K562 (cell line): ENCODE data around the gene UBLCP1. TPM values are rescaled to one million over a fixed set of nuclear protein-coding genes. Genes with fewer than 3 reads are reported as not detected.

Source experiments
- ATAC-seq: fragments of 200-7000 bp; cut with Tn5 transposase; 3 replicates; pipeline ENCODE4 v1.9.1; 2020; ENCODE audit warnings: moderate library complexity
- BruUV-seq: library from RNA; stranded (reverse); fragments of 400-500 nt; replicated peaks from 2 replicates; lab custom pipeline; 2021; lab: Mats Ljungman, UMichigan
- CTCF ChIA-PET: fragments of 300-600 bp; formaldehyde crosslinking; extraction: SDS; loops from one replicate; lab custom pipeline; 2021; ENCODE audit warnings: low intra/inter-chr PET ratio; lab: Yijun Ruan, JAX
- POLR2A ChIA-PET: fragments of 300-600, 350-650 bp; sonication (Branson Sonifier 250); formaldehyde crosslinking; extraction: SDS; loops from one replicate; lab custom pipeline; 2021; ENCODE audit warnings: antibody characterized with exemption, inconsistent platforms; lab: Yijun Ruan, JAX
- DNase-seq, 4 experiments: peaks; one replicate each; pipeline versions ENCODE4 v3.0.0 to v3.0.0-alpha.2; 2011 to 2018; ENCODE audit warnings: low spot score in 3 of 4, mixed read lengths in 3 of 4; ENCODE audit errors: extremely low read depth in 1 of 4
- FAIRE-seq: peaks from 2 replicates; lab custom pipeline; 2011; peaks lifted over from hg19 to GRCh38; lab: Jason Lieb, UNC
- H2AFZ ChIP-seq: 2 replicates; pipeline ENCODE4 v1.6.0; 2011; ENCODE audit warnings: low read depth, low read length, control low read depth, inconsistent platforms
- H3K27ac ChIP-seq: fragments of 200-600 bp; 3 replicates; pipeline ENCODE4 v1.8.0; 2011; ENCODE audit warnings: low read depth, mild to moderate bottlenecking, control low read depth, inconsistent platforms, low read length, moderate library complexity, mixed read lengths; ENCODE audit errors: extremely low read depth
- H3K27me3 ChIP-seq, 2 experiments: fragments of 300-600 bp in 1 of 2; 2 replicates in 1 of 2; 3 replicates in 1 of 2; pipeline versions ENCODE4 v1.6.0 to v1.8.0; 2011; ENCODE audit warnings: inconsistent platforms in 2 of 2, low read length in 2 of 2, mild to moderate bottlenecking in 1 of 2, mixed read lengths in 1 of 2, moderate library complexity in 1 of 2; ENCODE audit not compliant: control insufficient read depth in 2 of 2, insufficient read depth in 2 of 2
- H3K36me3 ChIP-seq: fragments of 300-600 bp; 3 replicates; pipeline ENCODE4 v1.8.0; 2011; ENCODE audit warnings: mild to moderate bottlenecking, low read length, inconsistent platforms; ENCODE audit not compliant: control insufficient read depth, insufficient read depth
- H3K4me1 ChIP-seq, 2 experiments: fragments of 200-600 bp in 1 of 2; replicated peaks in 1 of 2; 2 replicates in 1 of 2; 3 replicates in 1 of 2; pipeline versions ENCODE4 v1.5.1 to v1.8.0; 2011; ENCODE audit warnings: inconsistent platforms in 2 of 2, low read length in 2 of 2, mild to moderate bottlenecking in 1 of 2, mixed read lengths in 1 of 2, moderate library complexity in 1 of 2; ENCODE audit not compliant: control insufficient read depth in 2 of 2, insufficient read depth in 2 of 2
- H3K4me2 ChIP-seq: 2 replicates; pipeline ENCODE4 v1.6.1; 2011; ENCODE audit warnings: low read length, control low read depth, inconsistent platforms, mixed read lengths; ENCODE audit not compliant: insufficient read depth
- H3K4me3 ChIP-seq: fragments of 200-600 bp; sonication (generic), shearing (Covaris generic); 2 replicates; pipeline ENCODE4 v1.5.1; 2016; ENCODE audit warnings: control low read depth, inconsistent platforms
- H3K79me2 ChIP-seq: fragments of 200-600 bp; 3 replicates; pipeline ENCODE4 v1.8.0; 2011; ENCODE audit warnings: low read length, inconsistent platforms; ENCODE audit not compliant: control insufficient read depth, insufficient read depth
- H3K9ac ChIP-seq, 2 experiments: 2 replicates each; pipeline versions ENCODE4 v1.6.0 to v1.6.1; 2011; ENCODE audit warnings: low read depth in 2 of 2, low read length in 2 of 2, control low read depth in 1 of 2, inconsistent platforms in 1 of 2, mild to moderate bottlenecking in 1 of 2, mixed read lengths in 1 of 2; ENCODE audit not compliant: insufficient read depth in 1 of 2
- H3K9me1 ChIP-seq: one replicate; pipeline ENCODE4 v1.6.0; 2011; ENCODE audit warnings: inconsistent platforms, mild to moderate bottlenecking, low read length, moderate library complexity; ENCODE audit not compliant: control insufficient read depth, insufficient read depth
- H3K9me3 ChIP-seq: replicated peaks from 2 replicates; pipeline ENCODE4 v1.5.1; 2011; ENCODE audit warnings: low read depth, low read length, inconsistent platforms; ENCODE audit not compliant: control insufficient read depth, insufficient read depth
- H4K20me1 ChIP-seq: replicated peaks from 2 replicates; pipeline ENCODE4 v1.6.1; 2011; ENCODE audit warnings: low read length, inconsistent platforms, mixed read lengths; ENCODE audit not compliant: control insufficient read depth, insufficient read depth
- RAD51 ChIP-seq: fragments of 450-650 bp; IDR thresholded peaks from 2 replicates; pipeline ENCODE4 v1.7.1; 2016; ENCODE audit warnings: low read depth, mild to moderate bottlenecking, borderline replicate concordance
- ZFPM2 ChIP-seq: fragments of 250-450 bp; sonication (Bioruptor Pico); IDR thresholded peaks from 2 replicates; pipeline ENCODE4 v1.5.1; 2022; ENCODE audit warnings: mild to moderate bottlenecking
- ZNF444 ChIP-seq: fragments of 250-450 bp; sonication (Bioruptor Pico); IDR thresholded peaks from 2 replicates; pipeline ENCODE4 v1.4.0; 2020; ENCODE audit warnings: mild to moderate bottlenecking, moderate library complexity
- WGBS: fragments of 100-300 bp; shearing (Covaris generic); methylation state at CpG from one replicate; pipeline ENCODE4 v1.1.6; 2016; ENCODE audit warnings: low coverage, mixed read lengths; ENCODE audit not compliant: insufficient coverage; ENCODE audit errors: missing lambda C conversion rate; 5-methylcytosine and 5-hydroxymethylcytosine counted together
- in situ Hi-C: fragments of 300-500 bp; cut with MboI; formaldehyde crosslinking; loops from 4 replicates; pipeline ENCODE4 v1.15.0; 2018; ENCODE audit warnings: inconsistent platforms, mixed read lengths
- intact Hi-C: fragments of 100-400 bp; cut with micrococcal nuclease; formaldehyde crosslinking; loops from 2 replicates; pipeline ENCODE4 v1.14.2; 2022
- polyA plus RNA-seq, 8 experiments: library from polyadenylated mRNA; depleted of rRNA in 4 of 8; stranded (reverse) in 5 of 8; unstranded in 3 of 8; fragments of >200 nt; fragmentation: Nextera tagmentation in 2 of 8; fragmentation: Illumina TruSeq in 1 of 8; extraction: Ambion mirVana in 2 of 8; extraction: Trizol in 1 of 8; gene quantifications; 2 replicates each; pipeline versions ENCODE4 v1.2.1 to v1.2.3, GENCODE V29; 2011 to 2014; ENCODE audit warnings: inconsistent platforms in 1 of 8, missing spikeins in 1 of 8
- total RNA-seq, 7 experiments: library from RNA; depleted of rRNA in 6 of 7; stranded (reverse); fragments of >200 nt in 6 of 7; fragmentation: Illumina TruSeq in 2 of 7; extraction: Trizol in 2 of 7; gene quantifications; 2 replicates each; pipeline versions ENCODE4 v1.2.1 to v1.2.3, GENCODE V29; 2011 to 2021; ENCODE audit warnings: low replicate concordance in 1 of 7
- TF ChIP-seq, protein P1 (sequence below): sonication (generic); formaldehyde crosslinking; IDR thresholded peaks from 2 replicates; pipeline ENCODE4 v1.5.0; 2020; ENCODE audit warnings: missing genetic modification reagents
- TF ChIP-seq, protein P2 (sequence below): sonication (generic); formaldehyde crosslinking; IDR thresholded peaks from 2 replicates; pipeline ENCODE4 v1.9.0; 2022; ENCODE audit warnings: mild to moderate bottlenecking, missing genetic modification reagents

The UBLCP1 gene
- total and polyA plus RNA-seq, 9 of the 15 experiments (the other 6 are each of a cell fraction or from before 2014, with no cell fraction given) = 18.8 to 39.8 (median 30.2) TPM

DNA sequence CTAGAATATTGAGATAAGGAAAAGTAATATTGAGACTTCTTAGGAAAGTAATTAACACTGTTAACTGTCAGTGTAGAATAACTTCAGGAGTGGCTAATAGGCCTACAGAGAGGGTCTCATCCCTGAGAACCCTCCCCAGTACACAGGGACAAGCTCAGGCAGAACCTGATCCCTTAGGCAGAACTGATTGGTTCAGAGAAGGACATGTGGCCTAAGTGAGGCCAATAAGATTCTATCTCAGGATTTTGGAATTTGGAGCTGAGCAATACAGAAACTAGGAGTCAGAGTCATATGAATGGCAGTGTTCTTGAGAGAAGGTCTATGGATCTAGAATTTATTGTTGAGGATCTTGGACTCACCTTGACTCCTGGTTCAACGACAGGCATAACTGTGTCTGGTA, 10.9 kb upstream of the UBLCP1 start:
- Histone ChIP-seq H4K20me1 (no peaks in the 10 kb centered on the region), H2AFZ (no peak overlapping the region), H3K27ac (no peak overlapping the region), H3K9me1 (no peaks in the 10 kb centered on the region), H3K79me2 (no peaks in the 10 kb centered on the region), H3K4me1 (peaks cover 0 to 4% of the 10 kb centered on the region in 2 experiments; a peak in 2 of 5 replicates), H3K4me2 (no peak overlapping the region), H3K36me3 (no peaks in the 10 kb centered on the region), H3K4me3 (no peak overlapping the region), H3K9me3 (no peaks in the 10 kb centered on the region), H3K27me3 (no peaks in the 10 kb centered on the region), H3K9ac (no peak overlapping the region)
- no TSS peak for BruUV-seq
- WGBS = 0% methylated on average over 1 of the region's 1 CpG
- ChIA-PET CTCF (no interaction called here), POLR2A (interaction anchor here (0.9 to 1.0 kb wide), 2 partner anchors 10 to 44 kb away, joined by 3 read pairs; no protein-coding TSS in a partner anchor)
- DNase-seq (no peak), ATAC-seq (peak; percentile 73; the same call in 2 of the 3 replicates), FAIRE-seq (no peak)
- TF ChIP-seq ZNF444 (no peak), RAD51 (peak; percentile 45; the same call in 1 of the 2 replicates), ZFPM2 (CRISPR knock-in tag) (no peak)
- TF ChIP-seq, protein P1, sequence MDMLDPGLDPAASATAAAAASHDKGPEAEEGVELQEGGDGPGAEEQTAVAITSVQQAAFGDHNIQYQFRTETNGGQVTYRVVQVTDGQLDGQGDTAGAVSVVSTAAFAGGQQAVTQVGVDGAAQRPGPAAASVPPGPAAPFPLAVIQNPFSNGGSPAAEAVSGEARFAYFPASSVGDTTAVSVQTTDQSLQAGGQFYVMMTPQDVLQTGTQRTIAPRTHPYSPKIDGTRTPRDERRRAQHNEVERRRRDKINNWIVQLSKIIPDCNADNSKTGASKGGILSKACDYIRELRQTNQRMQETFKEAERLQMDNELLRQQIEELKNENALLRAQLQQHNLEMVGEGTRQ (CRISPR knock-in tag) = peak; percentile 66
- TF ChIP-seq, protein P2, sequence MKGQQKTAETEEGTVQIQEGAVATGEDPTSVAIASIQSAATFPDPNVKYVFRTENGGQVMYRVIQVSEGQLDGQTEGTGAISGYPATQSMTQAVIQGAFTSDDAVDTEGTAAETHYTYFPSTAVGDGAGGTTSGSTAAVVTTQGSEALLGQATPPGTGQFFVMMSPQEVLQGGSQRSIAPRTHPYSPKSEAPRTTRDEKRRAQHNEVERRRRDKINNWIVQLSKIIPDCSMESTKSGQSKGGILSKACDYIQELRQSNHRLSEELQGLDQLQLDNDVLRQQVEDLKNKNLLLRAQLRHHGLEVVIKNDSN (CRISPR knock-in tag) = peak; percentile 63
- intact Hi-C loops = no loop called here
- in situ Hi-C loops = no loop called here
